Naive thymus-derived CD8-positive, alpha-beta T cell (primary cell): Measurements from ENCODE around the gene DUSP5. TPM values are rescaled to one million over a fixed set of nuclear protein-coding genes. Genes with fewer than 3 reads are reported as not detected.

Experiments used
- ATAC-seq, 2 donors: fragments of 150-1000 bp; cut with Tn5 transposase in 1 of 2; sonication (Bioruptor Pico), chemical (Tn5 transposase) in 1 of 2; 1 replicate in 1 of 2; 2 replicates in 1 of 2; pipeline ENCODE4 v1.10.0; 2021; ENCODE audit warnings: mild to moderate bottlenecking in 2 of 2, moderate library complexity in 2 of 2
- POLR2A ChIA-PET: fragments of 350-600 bp; sonication (Branson Sonifier 250); formaldehyde crosslinking; loops from one replicate; lab custom pipeline; 2021; ENCODE audit warnings: antibody characterized with exemption; lab: Charles Lee
- DNase-seq, 10 donors: peaks; one replicate each; pipeline versions ENCODE4 v3.0.0 to v3.0.0-alpha.2; 2020 to 2022
- H3K27ac Mint-ChIP-seq, 10 donors: one replicate each; pipeline ENCODE4 v1.8.0; 2020 to 2022; ENCODE audit warnings: mild to moderate bottlenecking in 10 of 10, mixed read lengths in 10 of 10, moderate library complexity in 4 of 10, inconsistent platforms in 1 of 10
- H3K27me3 Mint-ChIP-seq, 5 donors: one replicate each; pipeline ENCODE4 v1.8.0; 2021 to 2022; ENCODE audit warnings: mixed read lengths in 5 of 5
- H3K36me3 Mint-ChIP-seq, 3 donors: one replicate each; pipeline ENCODE4 v1.8.0; 2020 to 2022; ENCODE audit warnings: mixed read lengths in 3 of 3, mild to moderate bottlenecking in 2 of 3, inconsistent platforms in 1 of 3
- H3K4me1 Mint-ChIP-seq, 4 donors: one replicate each; pipeline ENCODE4 v1.8.0; 2021 to 2022; ENCODE audit warnings: mixed read lengths in 4 of 4
- H3K4me3 Mint-ChIP-seq, 10 donors: one replicate each; pipeline ENCODE4 v1.8.0; 2020 to 2022; ENCODE audit warnings: mild to moderate bottlenecking in 10 of 10, mixed read lengths in 10 of 10, moderate library complexity in 6 of 10, inconsistent platforms in 1 of 10
- H3K9me3 Mint-ChIP-seq, 9 donors: one replicate each; pipeline ENCODE4 v1.8.0; 2020 to 2022; ENCODE audit warnings: mixed read lengths in 9 of 9, mild to moderate bottlenecking in 3 of 9, inconsistent platforms in 1 of 9, moderate library complexity in 1 of 9
- polyA plus RNA-seq, 3 donors: library from polyadenylated mRNA; unstranded; fragments of 300-500 nt; fragmentation: Illumina TruSeq; gene quantifications; one replicate each; pipeline ENCODE4 v1.2.3, GENCODE V29; 2021
- total RNA-seq, 8 experiments: library from RNA in 2 of 8; stranded (reverse) in 2 of 8; gene quantifications; one replicate each; pipeline ENCODE4 v1.2.3 and lab custom pipeline; 2021 to 2026

The DUSP5 gene
- total and polyA plus RNA-seq, 5 experiments from 2014 or later = 0.13 to 2.7 (median 1.1) TPM

GRCh38 chr10:110496553-110497437, 912 bp upstream of the DUSP5 start:
- POLR2A ChIA-PET = interaction anchor here (1.0 kb wide), 1 partner anchor 191 kb away, joined by 4 read pairs; no protein-coding TSS in a partner anchor

GRCh38 chr10:110498087-110498981, 627 bp downstream of the DUSP5 start:
- Mint-ChIP-seq H3K4me3 (peak overlapping the region; percentile 65 to 93 (median 88)), H3K9me3 (no peaks in the 10 kb centered on the region), H3K27me3 (peaks cover 0 to 28% (median 10%) of the 10 kb centered on the region in 5 donors), H3K36me3 (no peaks in the 10 kb centered on the region), H3K27ac (peak overlapping the region in 9 of 10 donors; percentile 32 to 86 (median 69)), H3K4me1 (peaks cover 21 to 64% (median 52%) of the 10 kb centered on the region in 4 donors)
- POLR2A ChIA-PET = interaction anchor here (0.6 to 1.6 kb wide), 3 partner anchors 70 to 429 kb away, joined by 3 to 5 read pairs (median 4); partner anchors contain the start of gene SMC3
- DNase-seq (peak; percentile 43 to 77 (median 55)), ATAC-seq (peak; percentile 66)

More at GRCh38 chr10:110496553-110497437, 912 bp upstream of the DUSP5 start:
- Mint-ChIP-seq H3K9me3 (no peaks in the 10 kb centered on the region), H3K4me1 (peaks cover 17 to 60% (median 39%) of the 10 kb centered on the region in 4 donors), H3K36me3 (no peaks in the 10 kb centered on the region), H3K4me3 (peak overlapping the region; percentile 85 to 96 (median 92)), H3K27me3 (peaks cover 0 to 28% (median 10%) of the 10 kb centered on the region in 5 donors), H3K27ac (peak overlapping the region in 9 of 10 donors; percentile 64 to 95 (median 84))
- DNase-seq (peak in 3 of 10 donors; percentile 19 to 31 (median 28)), ATAC-seq (no peak)

- Mint-ChIP-seq H3K4me1 (peaks cover 24 to 72% (median 61%) of the 10 kb centered on the region in 4 donors), H3K27me3 (peaks cover 0 to 28% (median 10%) of the 10 kb centered on the region in 5 donors), H3K9me3 (no peaks in the 10 kb centered on the region), H3K27ac (peak overlapping the region in 9 of 10 donors; percentile 32 to 86 (median 66)), H3K4me3 (peak overlapping the region; percentile 65 to 93 (median 88)), H3K36me3 (no peaks in the 10 kb centered on the region)
- ATAC-seq (no peak), DNase-seq (peak in 2 of 10 donors; percentile 4)
- POLR2A ChIA-PET = interaction anchor here (0.6 to 1.6 kb wide), 3 partner anchors 69 to 288 kb away, joined by 3 to 5 read pairs (median 4); partner anchors contain the start of genes SMC3 and SMNDC1
Measured at GRCh38 chr10:110498982-110499795, 1.5 kb downstream of the DUSP5 start.

- peaks cover 25 to 80% (median 69%) of the 10 kb centered on the region in 4 donors for H3K4me1 Mint-ChIP-seq
- DNase-seq = no peak
- peak overlapping the region in 4 of 10 donors; percentile 22 to 86 (median 64) for H3K27ac Mint-ChIP-seq
- peaks cover 0 to 28% (median 10%) of the 10 kb centered on the region in 5 donors for H3K27me3 Mint-ChIP-seq
- POLR2A ChIA-PET = interaction anchor here (1.0 kb wide), 1 partner anchor 195 kb away, joined by 3 read pairs; the partner anchor contains the start of gene SMNDC1
- H3K4me3 Mint-ChIP-seq = peak overlapping the region; percentile 65 to 93 (median 88)
- H3K9me3 Mint-ChIP-seq = no peaks in the 10 kb centered on the region
- no peaks in the 10 kb centered on the region for H3K36me3 Mint-ChIP-seq
- ATAC-seq = no peak
Measured at GRCh38 chr10:110499796-110500514, 2.2 kb downstream of the DUSP5 start.

DNA sequence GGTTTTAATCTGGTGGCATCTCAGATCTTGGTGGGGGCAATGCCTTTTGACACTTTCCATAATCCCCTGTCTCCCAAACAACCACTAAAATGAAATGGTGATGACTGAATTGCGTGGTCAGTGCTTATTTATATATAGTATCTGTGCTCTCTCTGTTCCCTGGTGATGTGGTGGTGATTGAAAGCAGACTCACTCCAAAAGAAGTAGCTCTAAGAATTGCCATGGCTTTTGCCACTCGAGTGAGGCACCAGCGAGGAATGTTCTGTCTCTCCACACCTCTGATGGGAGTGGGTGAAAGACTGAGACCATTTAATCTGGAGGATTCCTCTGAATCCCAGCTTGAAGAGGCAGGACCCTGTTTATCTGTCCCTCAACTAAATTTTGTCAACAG, 2.8 kb downstream of the DUSP5 start:
- no peaks in the 10 kb centered on the region for H3K9me3 Mint-ChIP-seq
- ATAC-seq = no peak
- H3K36me3 Mint-ChIP-seq = no peaks in the 10 kb centered on the region
- no peak for DNase-seq
- H3K27ac Mint-ChIP-seq = peak overlapping the region in 1 of 10 donors; percentile 74
- H3K4me1 Mint-ChIP-seq = peaks cover 25 to 85% (median 71%) of the 10 kb centered on the region in 4 donors
- peak overlapping the region in 4 of 10 donors; percentile 29 to 93 (median 40) for H3K4me3 Mint-ChIP-seq
- peaks cover 0 to 28% (median 10%) of the 10 kb centered on the region in 5 donors for H3K27me3 Mint-ChIP-seq
- POLR2A ChIA-PET = no interaction called here

DNA sequence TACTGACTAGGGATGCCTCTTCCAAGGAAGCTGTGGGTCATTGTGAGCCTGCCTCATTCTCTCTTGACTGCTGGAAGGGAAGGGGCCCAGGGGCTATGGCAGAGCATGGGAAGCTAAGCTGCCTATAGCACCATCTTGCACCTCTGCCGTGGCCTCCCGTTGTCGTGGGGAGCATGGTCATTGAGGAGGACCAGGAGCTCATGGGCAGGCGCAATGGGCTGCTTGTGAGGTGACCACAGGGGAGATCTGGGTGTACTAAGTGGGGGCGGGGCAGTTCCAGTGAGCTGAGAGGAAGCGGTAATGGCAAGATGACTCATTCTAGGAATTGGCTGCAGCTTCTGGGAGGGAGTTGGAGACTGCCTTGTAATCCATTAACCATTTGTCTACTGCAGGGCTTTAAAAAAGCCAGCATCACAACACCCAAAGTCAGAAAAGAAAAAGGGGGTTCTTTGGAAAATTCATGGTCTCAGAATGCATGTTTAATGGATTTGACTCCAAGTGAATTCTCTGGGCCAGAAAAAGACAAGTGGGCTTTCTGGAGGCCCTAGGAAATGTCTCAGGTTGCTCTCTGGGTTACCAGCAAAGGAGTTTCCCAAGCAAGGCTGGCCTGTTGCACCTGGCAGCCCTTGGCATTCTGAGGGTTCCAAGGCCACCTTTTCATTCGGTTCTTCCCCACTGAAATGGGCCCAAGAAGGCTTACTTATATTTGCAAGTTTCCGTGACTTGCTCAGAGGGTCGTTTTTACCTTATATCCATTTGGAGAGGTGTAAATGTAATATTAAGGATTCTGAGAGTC, 3.6 kb downstream of the DUSP5 start:
- Mint-ChIP-seq H3K36me3 (no peaks in the 10 kb centered on the region), H3K27me3 (peaks cover 0 to 28% (median 10%) of the 10 kb centered on the region in 5 donors), H3K9me3 (no peaks in the 10 kb centered on the region), H3K4me1 (peaks cover 19 to 87% (median 64%) of the 10 kb centered on the region in 4 donors), H3K4me3 (peak overlapping the region in 3 of 10 donors; percentile 38 to 93 (median 52)), H3K27ac (peak overlapping the region in 2 of 10 donors; percentile 50 to 74)
- POLR2A ChIA-PET = no interaction called here
- DNase-seq = no peak
- ATAC-seq = no peak

DNA sequence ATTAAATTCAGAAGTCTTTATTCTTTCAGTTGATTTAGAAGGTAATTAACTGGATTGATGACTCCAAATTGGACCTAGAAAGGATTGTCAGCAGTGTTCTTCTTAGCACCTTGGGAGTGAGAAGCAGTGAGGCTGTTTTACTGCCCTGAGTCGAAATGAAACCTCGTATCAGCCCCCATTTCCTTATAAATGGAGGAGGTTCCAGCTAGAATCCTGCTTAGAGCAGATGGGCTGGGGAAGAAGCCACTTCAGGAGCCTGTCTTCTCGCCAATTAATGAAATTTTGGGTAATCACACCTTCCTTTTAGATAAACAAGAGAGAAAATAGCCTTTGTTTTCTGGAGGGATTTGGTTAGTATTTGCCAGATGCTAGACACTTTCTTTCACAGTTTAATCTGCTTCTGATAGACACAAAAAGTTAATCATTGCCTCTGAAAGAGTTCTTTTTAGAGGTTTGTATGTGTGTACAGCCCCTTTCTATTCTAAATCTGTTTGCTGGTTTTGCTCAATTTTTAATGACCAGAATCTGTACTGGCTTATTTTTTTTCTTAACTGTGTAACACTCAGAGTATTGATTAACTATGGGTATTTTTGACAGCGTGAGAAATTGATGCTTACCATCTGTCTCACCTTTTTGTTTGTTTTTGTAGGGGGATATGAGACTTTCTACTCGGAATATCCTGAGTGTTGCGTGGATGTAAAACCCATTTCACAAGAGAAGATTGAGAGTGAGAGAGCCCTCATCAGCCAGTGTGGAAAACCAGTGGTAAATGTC, 4.6 kb downstream of the DUSP5 start:
- peak overlapping the region in 3 of 10 donors; percentile 3 to 88 (median 31) for H3K27ac Mint-ChIP-seq
- no peaks in the 10 kb centered on the region for H3K36me3 Mint-ChIP-seq
- POLR2A ChIA-PET = no interaction called here
- ATAC-seq (no peak), DNase-seq (no peak)
- peaks cover 0 to 28% (median 10%) of the 10 kb centered on the region in 5 donors for H3K27me3 Mint-ChIP-seq
- no peaks in the 10 kb centered on the region for H3K9me3 Mint-ChIP-seq
- H3K4me3 Mint-ChIP-seq = peak overlapping the region in 6 of 10 donors; percentile 11 to 66 (median 31)
- H3K4me1 Mint-ChIP-seq = peaks cover 12 to 80% (median 55%) of the 10 kb centered on the region in 4 donors

DNA sequence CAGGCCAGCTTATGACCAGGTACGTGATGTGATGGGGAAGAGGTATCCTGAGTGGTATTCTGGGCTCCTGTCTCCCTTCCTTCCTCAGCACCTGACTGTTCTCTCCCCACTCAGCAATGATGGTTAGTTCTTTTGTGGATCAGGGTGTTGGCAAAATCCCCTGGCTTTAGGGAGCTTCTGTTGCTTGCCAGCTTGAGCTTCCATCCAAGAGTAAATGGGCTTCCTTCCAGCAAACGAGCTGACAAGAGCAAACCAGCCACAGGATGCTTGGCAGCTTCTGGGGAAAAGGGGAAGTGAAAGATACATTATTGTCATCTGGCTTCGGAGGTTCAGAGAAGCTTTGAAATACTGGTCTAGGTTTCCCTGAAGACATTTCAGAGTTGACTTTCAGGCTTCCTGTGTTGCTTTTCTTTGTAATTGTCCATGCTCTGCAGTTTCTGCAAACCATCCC, 5.2 kb downstream of the DUSP5 start:
- peaks cover 12 to 82% (median 54%) of the 10 kb centered on the region in 4 donors for H3K4me1 Mint-ChIP-seq
- H3K9me3 Mint-ChIP-seq = no peaks in the 10 kb centered on the region

DNA sequence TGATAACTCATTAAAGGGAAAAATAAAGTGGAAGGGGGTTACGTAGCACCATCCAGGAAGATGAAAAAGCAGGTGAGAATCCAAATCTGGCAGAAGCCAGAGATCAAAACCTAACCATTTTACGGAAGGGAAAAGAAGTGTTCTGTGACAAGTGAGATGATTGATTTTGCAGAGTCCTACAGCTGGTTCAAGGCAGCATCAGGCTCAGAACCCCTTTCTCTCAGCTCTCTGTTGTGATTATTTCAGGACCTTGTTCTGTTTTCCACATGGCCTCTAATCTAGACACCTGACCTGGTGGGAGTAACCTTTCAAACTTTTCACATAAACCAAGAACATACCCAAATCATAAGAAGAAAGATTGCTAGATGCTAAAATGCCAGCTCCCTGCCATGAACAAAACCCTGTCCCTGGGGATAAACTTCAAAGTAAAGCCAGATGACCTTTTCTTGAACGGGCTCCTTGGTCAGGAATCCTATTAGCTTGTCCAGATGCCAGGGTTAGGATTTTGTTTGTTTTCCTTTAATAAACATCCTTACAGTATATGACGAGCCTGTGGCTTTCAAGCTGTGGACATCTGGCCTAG, 5.9 kb downstream of the DUSP5 start:
- Mint-ChIP-seq H3K9me3 (no peaks in the 10 kb centered on the region), H3K27me3 (peaks cover 0 to 28% (median 10%) of the 10 kb centered on the region in 5 donors), H3K27ac (peak overlapping the region in 9 of 10 donors; percentile 22 to 89 (median 75)), H3K36me3 (peaks cover 0 to 4% (median 2%) of the 10 kb centered on the region in 3 donors), H3K4me1 (peaks cover 12 to 82% (median 53%) of the 10 kb centered on the region in 4 donors), H3K4me3 (peak overlapping the region; percentile 16 to 72 (median 54))
- POLR2A ChIA-PET = interaction anchor here (0.6 kb wide), 1 partner anchor 197 kb away, joined by 5 read pairs; no protein-coding TSS in a partner anchor
- ATAC-seq = no peak
- no peak for DNase-seq

More for the DNA sequence above, 5.2 kb downstream of the DUSP5 start:
- POLR2A ChIA-PET = interaction anchor here (0.6 kb wide), 1 partner anchor 197 kb away, joined by 5 read pairs; no protein-coding TSS in a partner anchor
- ATAC-seq (no peak), DNase-seq (peak in 2 of 10 donors; percentile 9 to 18)
- Mint-ChIP-seq H3K36me3 (peaks cover 0 to 3% (median under 1%) of the 10 kb centered on the region in 3 donors), H3K27ac (peak overlapping the region; percentile 14 to 88 (median 56)), H3K4me3 (peak overlapping the region; percentile 13 to 72 (median 40)), H3K27me3 (peaks cover 0 to 28% (median 10%) of the 10 kb centered on the region in 5 donors)
